Right atrium auricular region (tissue), 2 donors: ENCODE measurements around the gene RHBDL3. TPM values are rescaled to one million over a fixed set of nuclear protein-coding genes. Genes with fewer than 3 reads are reported as not detected.

Source experiments
- DNase-seq: peaks from one replicate; pipeline ENCODE4 v3.0.0-alpha.2; 2019; ENCODE audit warnings: low spot score
- H3K27ac ChIP-seq, 2 donors: fragments of 200-600 bp; sonication (generic); 1 replicate in 1 of 2; 2 replicates in 1 of 2; pipeline ENCODE4 v1.5.1; 2016 to 2019
- H3K27me3 ChIP-seq, 2 donors: fragments of 200-600 bp; sonication (generic); one replicate each; pipeline versions ENCODE4 v1.5.1 to v1.6.0; 2017 to 2019
- H3K36me3 ChIP-seq: fragments of 200-600 bp; sonication (generic); one replicate; pipeline ENCODE4 v1.5.1; 2016
- H3K4me1 ChIP-seq, 2 donors: fragments of 200-600 bp; sonication (generic); one replicate each; pipeline versions ENCODE4 v1.5.1 to v1.6.0; 2017 to 2019
- H3K4me3 ChIP-seq, 2 donors: fragments of 200-600 bp; sonication (generic); 1 replicate in 1 of 2; 2 replicates in 1 of 2; pipeline ENCODE4 v1.5.1; 2017 to 2019; ENCODE audit warnings: mild to moderate bottlenecking in 1 of 2, moderate library complexity in 1 of 2
- H3K9me3 ChIP-seq, 2 donors: fragments of 200-600 bp; sonication (generic); one replicate each; pipeline ENCODE4 v1.5.1; 2019
- CTCF ChIP-seq, 2 donors: fragments of 200-600 bp; sonication (generic); IDR thresholded peaks; one replicate each; pipeline ENCODE4 v1.5.1; 2019; ENCODE audit warnings: antibody characterized with exemption in 2 of 2
- total RNA-seq, 2 donors: library from RNA; depleted of rRNA; stranded (reverse); fragments of >200 nt; gene quantifications; one replicate each; pipeline ENCODE4 v1.1.0, GENCODE V29; 2016

RHBDL3 gene
- total RNA-seq, 2 donors from 2014 or later: 18.0 to 19.2 TPM

- Histone ChIP-seq H3K27me3 (no peaks in the 10 kb centered on the region), H3K4me3 (no peak overlapping the region), H3K36me3 (no peaks in the 10 kb centered on the region), H3K4me1 (peaks cover 0 to 18% of the 10 kb centered on the region in 2 donors), H3K9me3 (no peaks in the 10 kb centered on the region), H3K27ac (no peak overlapping the region)
- no peak for TF ChIP-seq CTCF (IDR thresholded peaks at IDR 0.05)
- peak; percentile 32 for DNase-seq
Measured at GRCh38 chr17:32239456-32239855, 26.2 kb upstream of the RHBDL3 start.

- TF ChIP-seq CTCF (IDR thresholded peaks at IDR 0.05): no peak
- peaks cover 0 to 18% of the 10 kb centered on the region in 2 donors for H3K4me1 ChIP-seq
- H3K4me3 ChIP-seq: no peak overlapping the region
- H3K27me3 ChIP-seq: no peaks in the 10 kb centered on the region
- H3K9me3 ChIP-seq: no peaks in the 10 kb centered on the region
- no peak overlapping the region for H3K27ac ChIP-seq
- no peaks in the 10 kb centered on the region for H3K36me3 ChIP-seq
- DNase-seq: no peak
Measured at GRCh38 chr17:32240750-32241149, 24.9 kb upstream of the RHBDL3 start.

- no peak for DNase-seq
- Histone ChIP-seq H3K27me3 (no peaks in the 10 kb centered on the region), H3K4me1 (peaks cover 0 to 18% of the 10 kb centered on the region in 2 donors), H3K27ac (no peak overlapping the region), H3K36me3 (no peaks in the 10 kb centered on the region), H3K4me3 (no peak overlapping the region), H3K9me3 (no peaks in the 10 kb centered on the region)
- no peak for TF ChIP-seq CTCF (IDR thresholded peaks at IDR 0.05)
Measured at GRCh38 chr17:32241640-32242039, 24.0 kb upstream of the RHBDL3 start.

GRCh38 chr17:32249475-32249874 is 16.2 kb upstream of the RHBDL3 start:
- no peak for DNase-seq
- TF ChIP-seq CTCF (IDR thresholded peaks at IDR 0.05): no peak
- Histone ChIP-seq H3K9me3 (no peaks in the 10 kb centered on the region), H3K27ac (no peak overlapping the region), H3K4me1 (no peaks in the 10 kb centered on the region), H3K27me3 (no peaks in the 10 kb centered on the region), H3K36me3 (no peaks in the 10 kb centered on the region), H3K4me3 (no peak overlapping the region)

DNA sequence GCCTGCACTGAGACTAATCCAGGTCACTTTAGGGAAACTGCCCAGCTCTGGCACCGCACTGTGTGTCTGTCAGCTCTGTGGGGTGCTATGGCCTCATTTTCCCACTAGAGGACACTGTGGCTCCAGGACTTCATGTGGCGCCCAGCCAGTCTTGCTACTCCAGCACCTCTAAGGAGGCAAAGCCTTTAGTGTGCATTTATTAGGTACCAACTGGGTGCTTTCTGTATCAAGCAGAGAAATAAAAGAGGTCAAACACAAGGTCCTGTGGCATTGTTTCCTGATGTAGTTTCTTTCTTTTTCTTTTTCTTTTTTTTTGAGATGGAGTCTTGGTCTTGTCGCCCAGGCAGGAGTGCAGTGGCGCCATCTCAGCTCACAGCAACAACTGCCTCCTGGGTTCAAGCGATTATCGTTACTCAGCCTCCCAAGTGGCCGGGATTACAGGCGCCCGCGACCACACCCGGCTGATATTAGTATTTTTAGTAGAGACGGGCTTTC is 12.5 kb upstream of the RHBDL3 start:
- DNase-seq: peak; percentile 83
- H3K4me1 ChIP-seq: peaks cover 0 to 9% of the 10 kb centered on the region in 2 donors
- no peak overlapping the region for H3K4me3 ChIP-seq
- H3K27me3 ChIP-seq: no peaks in the 10 kb centered on the region
- no peaks in the 10 kb centered on the region for H3K9me3 ChIP-seq
- peak; percentile 95 to 99 for TF ChIP-seq CTCF (IDR thresholded peaks at IDR 0.05)
- no peak overlapping the region for H3K27ac ChIP-seq
- no peaks in the 10 kb centered on the region for H3K36me3 ChIP-seq

- Histone ChIP-seq H3K27ac (no peak overlapping the region), H3K4me1 (peaks cover 0 to 9% of the 10 kb centered on the region in 2 donors), H3K36me3 (no peaks in the 10 kb centered on the region), H3K27me3 (no peaks in the 10 kb centered on the region), H3K4me3 (no peak overlapping the region), H3K9me3 (no peaks in the 10 kb centered on the region)
- no peak for DNase-seq
- TF ChIP-seq CTCF (IDR thresholded peaks at IDR 0.05): no peak
Measured at GRCh38 chr17:32256012-32256700, 9.5 kb upstream of the RHBDL3 start.
